ENCODE results near the gene RBPJL.

RBPJL gene

DNA sequence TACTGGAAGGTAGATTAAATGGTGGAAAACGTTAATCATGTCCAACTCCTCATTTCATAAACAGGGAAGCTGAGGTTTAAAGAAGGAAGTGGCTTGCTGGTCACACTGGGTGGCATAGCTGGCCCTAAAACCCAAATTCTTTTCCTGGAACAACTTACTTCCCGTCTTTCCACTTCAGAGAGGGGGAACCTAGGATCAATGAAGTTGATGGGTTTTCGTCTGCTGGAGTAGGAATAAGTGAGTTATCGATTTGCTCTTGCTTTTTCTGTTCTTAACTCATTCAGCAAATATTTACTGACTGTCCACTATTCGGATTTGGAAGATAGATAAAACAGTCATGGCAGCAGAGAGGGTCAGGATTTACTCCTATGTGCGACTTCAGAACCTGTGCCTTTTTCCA is 55.2 kb downstream of the RBPJL start:
- Histone ChIP-seq H3K4me1 (ENCODE audit: control insufficient read depth in 1 of 2, insufficient read depth in 1 of 2, low read depth in 1 of 2, low read length in 1 of 2) (peaks cover 23 to 35% of the 10 kb centered on the region in 2 experiments), H3K27ac (peak overlapping the region; percentile 95), H3K9me3 (no peaks in the 10 kb centered on the region), H3K36me3 (peaks cover 19% of the 10 kb centered on the region), H3K27me3 (no peaks in the 10 kb centered on the region), H3K4me3 (ENCODE audit: low read depth in 1 of 2, low read length in 1 of 2) (no peak overlapping the region)
- no peak for TF ChIP-seq CTCF (IDR thresholded peaks at IDR 0.05)

DNA sequence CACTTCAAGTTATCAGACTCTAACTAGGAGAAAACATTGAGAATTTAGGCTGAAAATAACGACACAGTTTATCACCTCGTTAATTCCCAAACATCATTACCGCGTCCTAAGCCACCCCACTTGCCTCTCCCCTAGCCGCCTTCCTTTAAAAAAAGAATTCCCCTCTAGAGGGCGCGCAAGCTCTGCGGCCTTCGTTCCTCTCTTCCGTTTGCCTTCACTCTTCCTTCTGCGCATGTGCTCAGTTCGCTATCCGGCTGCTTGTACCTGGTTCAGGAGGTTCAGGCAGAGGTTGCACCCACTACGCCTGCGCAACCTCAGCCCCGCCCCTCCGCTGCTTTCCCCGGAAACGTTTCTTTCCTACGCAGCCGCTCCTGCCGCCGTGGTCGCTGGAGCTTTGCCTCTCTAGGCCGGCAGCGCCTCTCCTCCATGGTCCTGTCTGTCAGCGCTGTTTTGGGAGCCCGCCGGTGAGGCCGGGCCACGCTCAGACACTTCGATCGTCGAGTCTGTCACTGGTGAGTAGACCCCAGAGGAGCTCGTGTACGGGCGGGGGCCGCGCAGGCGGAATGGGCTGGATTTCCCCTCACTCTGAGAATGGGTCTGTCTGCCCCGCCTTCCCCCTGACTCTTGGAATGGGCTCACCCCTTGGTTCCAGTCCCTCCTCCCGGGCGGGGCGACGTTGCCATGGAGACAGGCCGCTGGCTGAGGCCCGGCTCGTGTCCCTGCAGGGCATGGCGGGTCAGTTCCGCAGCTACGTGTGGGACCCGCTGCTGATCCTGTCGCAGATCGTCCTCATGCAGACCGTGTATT is 56.4 kb downstream of the RBPJL start, which contains the start of gene SYS1:
Gene SYS1 (plus strand): TSS at position 353 of the 807 bp plus-strand sequence. CDS start 376 bp downstream, at position 729.
- Histone ChIP-seq H3K9me3 (no peaks in the 10 kb centered on the region), H3K4me1 (ENCODE audit: control insufficient read depth in 1 of 2, insufficient read depth in 1 of 2, low read depth in 1 of 2, low read length in 1 of 2) (peaks cover 29 to 44% of the 10 kb centered on the region in 2 experiments), H3K36me3 (peaks cover 30% of the 10 kb centered on the region), H3K4me3 (ENCODE audit: low read depth in 1 of 2, low read length in 1 of 2) (peak within 1 kb of the TSS; percentile 75 to 81), H3K27me3 (no peaks in the 10 kb centered on the region), H3K27ac (peak within 1 kb of the TSS; percentile 95)
- peak; percentile 89 for TF ChIP-seq CTCF (IDR thresholded peaks at IDR 0.05)

GRCh38 chr20:45363611-45364492 is 57.2 kb downstream of the RBPJL start:
- H3K4me1 ChIP-seq (ENCODE audit: control insufficient read depth in 1 of 2, insufficient read depth in 1 of 2, low read depth in 1 of 2, low read length in 1 of 2), result peaks cover 38 to 45% of the 10 kb centered on the region in 2 experiments
- H3K27ac ChIP-seq, result peak overlapping the region; percentile 95

GRCh38 chr20:45365444-45365970 is 58.9 kb downstream of the RBPJL start:
- Histone ChIP-seq H3K9me3 (no peaks in the 10 kb centered on the region), H3K27ac (no peak overlapping the region), H3K4me3 (ENCODE audit: low read depth in 1 of 2, low read length in 1 of 2) (no peak overlapping the region), H3K27me3 (no peaks in the 10 kb centered on the region), H3K4me1 (ENCODE audit: control insufficient read depth in 1 of 2, insufficient read depth in 1 of 2, low read depth in 1 of 2, low read length in 1 of 2) (peaks cover 44 to 49% of the 10 kb centered on the region in 2 experiments), H3K36me3 (peaks cover 30% of the 10 kb centered on the region)
- TF ChIP-seq CTCF (IDR thresholded peaks at IDR 0.05), result no peak

More at GRCh38 chr20:45363611-45364492, 57.2 kb downstream of the RBPJL start:
- H3K27me3 ChIP-seq, result no peaks in the 10 kb centered on the region
- H3K4me3 ChIP-seq (ENCODE audit: low read depth in 1 of 2, low read length in 1 of 2), result peak overlapping the region; percentile 75 to 81
- no peak for TF ChIP-seq CTCF (IDR thresholded peaks at IDR 0.05)
- no peaks in the 10 kb centered on the region for H3K9me3 ChIP-seq
- H3K36me3 ChIP-seq, result peaks cover 30% of the 10 kb centered on the region

- Histone ChIP-seq H3K9me3 (no peaks in the 10 kb centered on the region), H3K4me1 (ENCODE audit: control insufficient read depth in 1 of 2, insufficient read depth in 1 of 2, low read depth in 1 of 2, low read length in 1 of 2) (peaks cover 44 to 49% of the 10 kb centered on the region in 2 experiments), H3K4me3 (ENCODE audit: low read depth in 1 of 2, low read length in 1 of 2) (no peak overlapping the region), H3K27ac (no peak overlapping the region), H3K27me3 (no peaks in the 10 kb centered on the region), H3K36me3 (peaks cover 30% of the 10 kb centered on the region)
- TF ChIP-seq CTCF (IDR thresholded peaks at IDR 0.05), result no peak
Observed at GRCh38 chr20:45366192-45366591, 59.6 kb downstream of the RBPJL start.

Data from neutrophil (primary cell).